ENCODE data around the gene RBM10. TPM values are rescaled to one million over a fixed set of nuclear protein-coding genes. Genes with fewer than 3 reads are reported as not detected.

Gene RBM10
- total RNA-seq, 1 experiment from 2014 or later = 79.1 TPM

DNA sequence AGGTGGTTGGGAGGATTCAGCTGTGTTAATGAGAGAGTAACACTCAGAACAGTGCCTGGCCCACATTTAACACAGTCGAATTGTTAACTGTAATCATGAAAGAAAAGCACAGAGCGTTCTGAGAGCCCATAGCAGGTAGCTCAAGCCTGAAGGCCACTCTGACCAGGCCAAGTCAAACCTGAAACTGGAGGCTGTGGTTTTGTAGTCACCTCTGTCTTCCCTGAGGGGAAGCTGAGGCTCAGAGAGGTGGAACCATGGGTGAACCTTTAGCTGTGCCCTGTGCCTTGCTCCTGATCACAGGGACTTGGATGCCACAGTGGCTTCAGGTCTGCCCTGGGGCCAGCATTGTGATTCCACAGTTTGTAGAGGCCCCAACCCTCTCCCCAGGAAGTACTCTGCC lies 32.1 kb downstream of the RBM10 start:
- H3K27me3 ChIP-seq (ENCODE audit: control insufficient read depth, insufficient read depth, low read length) = peaks cover 11% of the 10 kb centered on the region; the same call in 1 of the 2 replicates
- no peak for DNase-seq
- H3K36me3 ChIP-seq (replicated peaks; ENCODE audit: control insufficient read depth, insufficient read depth, low read length) = peaks cover 20% of the 10 kb centered on the region
- H3K4me3 ChIP-seq (ENCODE audit: insufficient read depth, low read depth, low read length) = no peak overlapping the region

DNA sequence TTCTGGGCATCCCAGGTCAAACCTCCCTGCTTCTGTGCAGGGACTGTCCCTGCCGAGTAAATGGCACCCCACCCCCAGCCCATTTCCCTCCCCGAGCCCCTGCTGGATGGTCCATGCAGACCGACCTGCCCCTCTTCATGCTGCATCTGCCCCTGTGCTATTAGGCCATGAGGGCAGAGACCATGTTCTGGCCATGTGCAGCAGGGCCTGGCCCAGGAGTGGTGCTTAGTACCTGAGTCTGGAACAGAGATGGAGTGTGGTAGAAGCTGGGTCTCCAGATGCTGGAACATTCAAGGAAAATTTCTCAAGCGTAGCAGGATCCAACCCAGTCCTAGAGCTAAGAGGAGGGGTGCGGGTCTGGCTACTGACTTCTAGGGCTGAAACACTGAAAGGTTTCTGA lies 33.3 kb downstream of the RBM10 start:
- DNase-seq = no peak
- Histone ChIP-seq H3K4me3 (ENCODE audit: insufficient read depth, low read depth, low read length) (no peak overlapping the region), H3K36me3 (replicated peaks; ENCODE audit: control insufficient read depth, insufficient read depth, low read length) (peaks cover 22% of the 10 kb centered on the region), H3K27me3 (ENCODE audit: control insufficient read depth, insufficient read depth, low read length) (peaks cover 11% of the 10 kb centered on the region; the same call in 1 of the 2 replicates)

DNA sequence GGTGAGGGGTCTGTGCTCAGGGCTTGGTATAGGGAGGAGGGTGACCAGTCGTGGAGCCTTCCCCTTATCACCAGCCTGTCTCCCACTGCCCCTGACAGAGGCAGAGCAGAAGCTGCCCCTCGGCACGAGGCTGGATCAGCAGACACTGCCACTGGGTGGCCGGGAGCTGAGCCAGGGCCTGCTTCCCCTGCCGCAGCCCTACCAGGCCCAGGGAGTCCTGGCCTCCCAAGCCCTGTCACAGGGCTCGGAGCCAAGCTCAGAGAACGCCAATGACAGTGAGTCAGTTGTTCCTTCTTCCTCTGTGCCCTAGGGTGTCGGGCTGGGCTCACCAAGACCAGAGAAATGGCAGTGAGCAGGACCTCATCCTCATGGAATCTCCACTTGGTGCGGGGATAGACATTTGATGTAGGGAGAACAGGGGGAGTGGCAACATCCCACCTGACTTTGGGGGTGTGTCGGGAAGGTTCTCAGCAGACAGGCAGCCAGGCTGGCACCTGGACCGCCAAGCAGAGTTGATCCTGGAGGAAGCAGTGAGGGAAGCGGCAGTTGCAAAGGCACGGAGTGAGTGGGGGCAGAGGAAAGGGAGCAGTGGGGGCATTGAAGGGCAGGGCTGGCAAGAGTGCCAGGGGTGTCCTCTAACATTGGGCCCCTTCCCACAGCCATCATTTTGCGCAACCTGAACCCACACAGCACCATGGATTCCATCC lies 34.4 kb downstream of the RBM10 start:
- Histone ChIP-seq H3K36me3 (replicated peaks; ENCODE audit: control insufficient read depth, insufficient read depth, low read length) (peaks cover 22% of the 10 kb centered on the region), H3K4me3 (ENCODE audit: insufficient read depth, low read depth, low read length) (no peak overlapping the region), H3K27me3 (ENCODE audit: control insufficient read depth, insufficient read depth, low read length) (peaks cover 11% of the 10 kb centered on the region; the same call in 1 of the 2 replicates)
- no peak for DNase-seq

DNA sequence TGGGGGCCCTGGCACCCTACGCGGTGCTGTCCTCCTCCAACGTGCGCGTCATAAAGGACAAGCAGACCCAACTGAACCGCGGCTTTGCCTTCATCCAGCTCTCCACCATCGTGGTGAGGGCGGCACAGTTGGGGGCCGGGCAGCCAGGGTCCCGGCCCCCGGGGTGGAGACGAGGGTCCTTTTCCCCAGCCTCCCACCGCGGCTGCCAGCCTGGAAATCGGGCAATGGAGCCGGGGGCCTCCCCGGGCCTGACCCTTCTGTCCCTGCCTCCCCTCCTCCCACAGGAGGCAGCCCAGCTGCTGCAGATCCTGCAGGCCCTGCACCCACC lies 34.9 kb downstream of the RBM10 start:
- Histone ChIP-seq H3K27me3 (ENCODE audit: control insufficient read depth, insufficient read depth, low read length) (peaks cover 11% of the 10 kb centered on the region; the same call in 1 of the 2 replicates), H3K4me3 (ENCODE audit: insufficient read depth, low read depth, low read length) (no peak overlapping the region), H3K36me3 (replicated peaks; ENCODE audit: control insufficient read depth, insufficient read depth, low read length) (peaks cover 23% of the 10 kb centered on the region)
- no peak for DNase-seq

DNA sequence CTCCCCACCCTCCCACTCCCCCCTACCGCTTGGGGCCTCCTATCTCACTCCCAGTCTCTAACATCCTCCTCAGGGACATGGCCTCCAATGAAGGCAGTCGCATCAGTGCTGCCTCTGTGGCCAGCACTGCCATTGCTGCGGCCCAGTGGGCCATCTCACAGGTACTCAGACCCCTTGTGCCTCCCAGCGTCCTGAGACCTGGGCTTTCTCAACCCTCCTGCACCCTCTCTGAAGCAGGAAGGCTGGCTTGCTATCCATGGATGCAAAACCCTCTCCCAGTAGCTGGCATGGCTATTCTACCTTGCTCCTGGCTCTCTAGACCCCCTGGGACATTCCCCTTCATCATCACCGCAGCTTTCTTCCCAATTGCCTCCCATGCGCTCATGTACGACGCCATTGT lies 35.3 kb downstream of the RBM10 start:
- peaks cover 23% of the 10 kb centered on the region for H3K36me3 ChIP-seq (replicated peaks; ENCODE audit: control insufficient read depth, insufficient read depth, low read length)
- H3K27me3 ChIP-seq (ENCODE audit: control insufficient read depth, insufficient read depth, low read length) = peaks cover 9% of the 10 kb centered on the region; the same call in 1 of the 2 replicates
- no peak overlapping the region for H3K4me3 ChIP-seq (ENCODE audit: insufficient read depth, low read depth, low read length)
- no peak for DNase-seq

DNA sequence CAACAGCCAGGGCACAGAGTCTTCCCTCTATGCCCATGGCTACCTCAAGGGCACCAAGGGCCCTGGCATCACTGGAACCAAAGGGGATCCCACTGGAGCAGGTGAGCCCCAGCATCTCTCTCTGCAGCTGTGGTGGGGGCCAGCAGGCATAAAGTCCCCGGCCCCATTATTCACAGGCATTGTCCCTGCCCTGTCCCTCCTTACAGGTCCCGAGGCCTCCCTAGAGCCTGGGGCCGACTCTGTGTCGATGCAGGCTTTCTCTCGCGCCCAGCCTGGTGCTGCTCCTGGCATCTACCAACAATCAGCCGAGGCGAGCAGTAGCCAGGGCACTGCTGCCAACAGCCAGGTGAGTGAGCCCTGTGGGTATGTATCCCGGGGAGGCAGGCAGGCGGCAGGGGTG lies 36.3 kb downstream of the RBM10 start:
- peaks cover 25% of the 10 kb centered on the region for H3K36me3 ChIP-seq (replicated peaks; ENCODE audit: control insufficient read depth, insufficient read depth, low read length)
- H3K4me3 ChIP-seq (ENCODE audit: insufficient read depth, low read depth, low read length) = no peak overlapping the region
- DNase-seq = no peak
- H3K27me3 ChIP-seq (ENCODE audit: control insufficient read depth, insufficient read depth, low read length) = peaks cover 3% of the 10 kb centered on the region; the same call in 1 of the 2 replicates

DNA sequence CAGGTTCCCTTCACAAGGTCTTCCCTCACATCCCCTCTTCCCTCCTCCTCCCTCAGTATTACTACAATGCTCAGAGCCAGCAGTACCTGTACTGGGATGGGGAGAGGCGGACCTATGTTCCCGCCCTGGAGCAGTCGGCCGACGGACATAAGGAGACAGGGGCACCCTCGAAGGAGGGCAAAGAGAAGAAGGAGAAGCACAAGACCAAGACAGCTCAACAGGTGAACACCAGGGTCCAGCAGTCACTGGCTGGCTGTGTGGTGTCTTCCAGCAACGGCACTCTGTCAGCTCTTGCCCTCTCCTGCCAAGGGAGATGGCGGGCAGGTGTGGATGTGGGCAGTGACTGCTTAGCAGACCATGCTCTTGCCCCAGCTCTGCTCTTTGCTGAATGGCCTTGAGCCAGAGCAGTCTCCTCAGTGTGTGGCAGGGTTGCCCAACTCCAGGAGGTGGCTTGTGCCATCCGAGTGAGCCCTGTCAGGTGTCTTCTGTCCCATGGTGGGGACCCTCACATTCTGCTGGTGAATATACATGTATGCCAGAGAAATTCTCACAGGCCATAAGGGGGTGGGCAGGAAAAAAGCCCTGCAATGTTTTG lies 37.2 kb downstream of the RBM10 start:
- Histone ChIP-seq H3K27me3 (ENCODE audit: control insufficient read depth, insufficient read depth, low read length) (no peaks in the 10 kb centered on the region), H3K36me3 (replicated peaks; ENCODE audit: control insufficient read depth, insufficient read depth, low read length) (peaks cover 20% of the 10 kb centered on the region), H3K4me3 (ENCODE audit: insufficient read depth, low read depth, low read length) (no peak overlapping the region)
- no peak for DNase-seq

DNA sequence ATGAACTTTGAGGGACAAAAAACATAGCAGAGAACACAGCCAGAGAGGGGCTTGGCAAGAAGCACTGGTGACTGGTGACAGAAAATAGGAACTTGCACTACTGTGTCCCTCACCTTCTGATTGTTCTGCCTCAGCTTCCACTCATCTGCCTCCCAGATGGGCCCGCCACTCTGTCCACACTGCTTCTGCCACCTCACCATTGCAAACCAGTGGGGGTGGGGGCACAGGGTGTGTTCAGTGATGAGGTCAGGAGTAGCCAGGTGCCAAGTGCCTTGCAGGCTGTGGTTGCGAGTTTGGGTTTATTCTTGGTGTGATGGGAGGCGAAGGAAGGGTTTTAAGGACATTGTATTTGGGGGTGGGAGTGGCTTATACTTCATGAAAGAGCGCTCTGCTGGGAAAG lies 39.5 kb downstream of the RBM10 start:
- Histone ChIP-seq H3K4me3 (ENCODE audit: insufficient read depth, low read depth, low read length) (no peak overlapping the region), H3K27me3 (ENCODE audit: control insufficient read depth, insufficient read depth, low read length) (no peaks in the 10 kb centered on the region), H3K36me3 (replicated peaks; ENCODE audit: control insufficient read depth, insufficient read depth, low read length) (peaks cover 16% of the 10 kb centered on the region)

DNA sequence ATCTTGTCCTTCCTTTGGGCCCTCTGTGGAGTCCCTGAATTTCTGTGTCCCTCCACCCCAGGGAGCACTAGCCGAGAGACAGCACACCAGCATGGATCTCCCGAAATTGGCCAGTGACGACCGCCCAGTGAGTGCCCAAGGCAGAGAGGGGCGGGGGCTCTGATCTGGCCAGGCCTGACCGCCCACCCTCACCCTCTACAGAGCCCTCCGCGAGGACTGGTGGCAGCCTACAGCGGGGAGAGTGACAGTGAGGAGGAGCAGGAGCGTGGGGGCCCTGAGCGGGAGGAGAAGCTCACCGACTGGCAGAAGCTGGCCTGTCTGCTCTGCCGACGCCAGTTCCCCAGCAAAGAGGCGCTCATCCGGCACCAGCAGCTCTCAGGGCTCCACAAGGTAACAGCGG lies 40.2 kb downstream of the RBM10 start:
- no peak for DNase-seq
- H3K4me3 ChIP-seq (ENCODE audit: insufficient read depth, low read depth, low read length) = no peak overlapping the region

More for the DNA sequence above, 39.5 kb downstream of the RBM10 start:
- no peak for DNase-seq

DNA sequence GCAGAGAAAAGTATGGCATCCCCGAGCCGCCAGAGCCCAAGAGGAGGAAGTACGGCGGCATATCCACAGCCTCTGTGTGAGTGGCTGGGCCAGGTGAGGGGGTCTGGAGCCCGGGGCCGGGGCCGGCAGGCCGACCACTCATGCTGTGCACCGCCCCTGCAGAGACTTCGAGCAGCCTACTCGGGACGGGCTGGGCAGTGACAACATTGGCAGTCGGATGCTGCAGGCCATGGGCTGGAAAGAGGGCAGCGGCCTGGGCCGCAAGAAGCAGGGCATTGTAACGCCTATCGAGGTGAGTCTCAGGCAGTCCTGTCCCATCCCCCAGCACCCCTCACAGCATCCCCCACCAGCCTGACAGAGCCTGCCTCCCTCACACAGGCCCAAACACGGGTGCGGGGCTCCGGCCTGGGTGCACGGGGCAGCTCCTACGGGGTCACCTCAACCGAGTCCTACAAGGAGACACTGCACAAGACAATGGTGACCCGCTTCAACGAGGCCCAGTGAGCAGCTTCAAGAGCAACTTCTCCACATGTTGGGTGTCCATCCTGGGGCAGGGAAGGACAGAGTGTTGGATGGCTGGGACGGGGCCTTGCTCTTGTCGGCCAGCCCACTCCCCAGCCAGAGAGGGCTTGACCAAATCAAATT lies 41.2 kb downstream of the RBM10 start:
- no peak for DNase-seq
- Histone ChIP-seq H3K36me3 (replicated peaks; ENCODE audit: control insufficient read depth, insufficient read depth, low read length) (peaks cover 12% of the 10 kb centered on the region), H3K27me3 (ENCODE audit: control insufficient read depth, insufficient read depth, low read length) (peaks cover 3% of the 10 kb centered on the region), H3K4me3 (ENCODE audit: insufficient read depth, low read depth, low read length) (no peak overlapping the region)

More for the DNA sequence above, 40.2 kb downstream of the RBM10 start:
- H3K27me3 ChIP-seq (ENCODE audit: control insufficient read depth, insufficient read depth, low read length) = no peaks in the 10 kb centered on the region
- H3K36me3 ChIP-seq (replicated peaks; ENCODE audit: control insufficient read depth, insufficient read depth, low read length) = peaks cover 16% of the 10 kb centered on the region

DNA sequence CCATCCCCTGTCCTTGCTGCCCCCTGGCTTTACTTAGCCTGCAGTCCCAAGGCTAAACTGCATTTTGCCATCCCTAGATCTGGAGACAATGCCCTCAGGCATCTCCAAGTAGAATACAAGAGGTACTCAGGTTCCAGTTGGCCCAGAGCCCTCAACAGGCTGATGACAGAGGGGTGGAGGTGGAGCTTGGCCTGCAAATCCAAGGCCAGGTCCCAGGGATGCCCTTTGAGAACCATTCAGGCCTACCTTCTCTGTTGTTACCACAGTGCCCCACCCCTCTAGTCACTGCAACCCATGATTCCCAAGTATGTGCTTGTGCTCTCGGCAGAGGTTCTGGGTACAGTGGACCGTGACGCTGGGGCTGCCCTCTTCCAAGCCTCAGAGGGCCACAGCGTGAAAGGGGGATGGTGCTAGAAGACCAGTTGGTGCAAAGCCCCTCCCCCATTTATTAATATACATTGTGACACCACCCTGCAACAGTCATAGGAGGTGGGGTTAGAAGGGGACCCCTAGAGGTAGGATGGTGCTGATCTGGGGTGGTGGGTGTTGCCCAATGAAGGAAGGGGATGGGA lies 42.2 kb downstream of the RBM10 start:
- DNase-seq = no peak
- Histone ChIP-seq H3K27me3 (ENCODE audit: control insufficient read depth, insufficient read depth, low read length) (peaks cover 4% of the 10 kb centered on the region), H3K4me3 (ENCODE audit: insufficient read depth, low read depth, low read length) (no peak overlapping the region), H3K36me3 (replicated peaks; ENCODE audit: control insufficient read depth, insufficient read depth, low read length) (peaks cover 8% of the 10 kb centered on the region)

DNA sequence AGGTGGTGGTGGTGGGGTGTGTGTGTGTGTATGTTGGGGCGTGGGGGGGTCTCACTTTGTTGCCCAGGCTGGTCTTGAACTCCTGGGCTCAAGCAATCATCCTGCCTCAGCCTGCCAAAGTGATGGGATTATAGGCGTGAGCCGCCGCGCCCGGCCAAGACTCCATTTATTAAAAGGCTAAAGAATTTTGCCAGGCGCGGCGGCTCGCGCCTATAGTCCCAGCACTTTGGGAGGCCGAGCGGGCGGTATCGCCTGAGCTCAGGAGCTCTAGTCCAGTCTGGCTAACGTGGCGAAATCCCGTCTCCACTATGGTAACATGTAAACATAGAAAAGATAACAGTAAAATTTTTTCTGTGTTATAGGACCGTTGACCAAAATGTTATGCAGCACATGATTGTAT lies 44.9 kb downstream of the RBM10 start:
- DNase-seq = no peak
- Histone ChIP-seq H3K36me3 (replicated peaks; ENCODE audit: control insufficient read depth, insufficient read depth, low read length) (peaks cover 2% of the 10 kb centered on the region), H3K27me3 (ENCODE audit: control insufficient read depth, insufficient read depth, low read length) (peaks cover 4% of the 10 kb centered on the region), H3K4me3 (ENCODE audit: insufficient read depth, low read depth, low read length) (peak overlapping the region; percentile 6)

DNA sequence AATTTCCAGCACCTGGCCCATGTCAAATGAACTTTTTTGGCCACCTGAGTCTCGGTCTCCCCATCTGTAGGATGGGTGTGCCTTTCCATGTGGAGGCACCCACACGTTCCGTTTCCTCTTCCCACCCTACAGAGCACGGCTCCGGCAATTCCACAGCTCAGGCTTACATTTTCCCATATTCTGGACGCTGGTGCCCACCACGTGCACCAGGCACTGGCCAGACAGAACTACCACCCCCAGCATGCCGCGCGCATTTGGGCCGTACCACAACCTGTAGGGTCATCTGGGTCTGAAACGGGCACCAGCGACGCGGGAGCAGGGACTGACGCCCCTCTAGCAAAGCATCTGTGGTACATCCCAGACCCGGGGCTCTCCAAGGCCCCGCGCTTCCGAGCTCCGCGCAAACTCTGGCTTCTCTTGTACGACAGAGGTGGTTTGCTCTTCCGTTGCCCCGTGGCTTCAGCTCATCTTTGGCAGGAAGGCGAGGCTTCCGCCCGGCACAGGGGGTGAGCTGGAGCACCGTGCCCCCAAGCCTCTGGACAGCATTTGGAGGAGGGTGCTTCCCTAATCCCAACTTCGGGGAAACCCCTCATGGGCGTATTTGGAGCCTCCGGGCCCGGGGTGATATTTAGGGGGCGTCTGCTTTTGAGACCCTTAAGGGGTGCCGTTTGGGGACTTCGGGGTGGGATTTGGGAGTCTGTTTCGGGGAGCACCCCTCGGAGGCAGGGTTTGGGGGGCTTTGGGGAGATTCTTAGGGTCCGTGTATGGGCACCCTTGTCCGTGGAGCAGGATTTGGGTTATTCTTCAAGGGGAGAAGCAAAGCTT lies 45.6 kb downstream of the RBM10 start:
- Histone ChIP-seq H3K36me3 (replicated peaks; ENCODE audit: control insufficient read depth, insufficient read depth, low read length) (peaks cover 4% of the 10 kb centered on the region), H3K4me3 (ENCODE audit: insufficient read depth, low read depth, low read length) (peak overlapping the region; percentile 69), H3K27me3 (ENCODE audit: control insufficient read depth, insufficient read depth, low read length) (peaks cover 4% of the 10 kb centered on the region)
- peak; percentile 97 for DNase-seq

DNA sequence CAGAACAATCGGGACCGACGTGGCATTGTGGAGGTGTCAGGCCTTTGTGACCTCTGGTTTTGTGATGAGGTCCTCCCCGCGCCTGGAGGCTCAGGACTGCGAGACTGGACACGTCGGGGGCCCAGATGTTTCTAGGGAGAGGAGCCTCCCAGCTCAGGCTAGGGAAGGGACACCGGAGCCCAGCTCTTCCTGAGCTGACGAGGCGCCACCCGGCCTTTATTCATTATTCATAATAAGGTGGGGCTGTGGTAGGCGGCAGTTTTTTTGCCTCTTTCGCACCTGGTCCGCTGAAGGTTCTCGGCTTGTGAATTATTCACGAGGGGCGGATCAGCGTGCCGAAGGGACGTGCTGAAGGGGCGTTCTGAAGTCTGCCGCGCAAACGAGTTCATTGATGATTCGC lies 46.3 kb downstream of the RBM10 start:
- peaks cover 6% of the 10 kb centered on the region for H3K36me3 ChIP-seq (replicated peaks; ENCODE audit: control insufficient read depth, insufficient read depth, low read length)
- H3K4me3 ChIP-seq (ENCODE audit: insufficient read depth, low read depth, low read length) = peak overlapping the region; percentile 69
- peak; percentile 58 for DNase-seq

More for the DNA sequence above, 46.3 kb downstream of the RBM10 start:
- peaks cover 4% of the 10 kb centered on the region for H3K27me3 ChIP-seq (ENCODE audit: control insufficient read depth, insufficient read depth, low read length)
